ENCODE measurements around the gene TPRX1. TPM values are rescaled to one million over a fixed set of nuclear protein-coding genes. Genes with fewer than 3 reads are reported as not detected.
"Not testable (repeated sequence)": the region's sequence is repeated elsewhere in the genome, so short reads cannot be mapped to it uniquely, and the experiment has no call there.

TPRX1 gene
- polyA plus RNA-seq, 3 donors, result not detected

GRCh38 chr19:47816270-47816669 lies 11.9 kb upstream of the TPRX1 start:
- no CpG with 5 or more reads among the region's 8 CpGs for WGBS (ENCODE audit: insufficient coverage)
- H3K9me3 ChIP-seq (replicated peaks in 1 of 2; ENCODE audit: control insufficient read depth in 1 of 2, insufficient read depth in 1 of 2, low read length in 2 of 2), result not testable (repeated sequence)

GRCh38 chr19:47813995-47814328 lies 9.6 kb upstream of the TPRX1 start:
- no peak overlapping the region for H2AFZ ChIP-seq (ENCODE audit: insufficient read depth, low read depth, low read length, poor library complexity, severe bottlenecking)
- DNase-seq, result no peak
- no peak overlapping the region for H3K4me2 ChIP-seq (replicated peaks; ENCODE audit: extremely low read depth, low read length, poor library complexity, severe bottlenecking)
- H3K27ac ChIP-seq (ENCODE audit: low read depth in 1 of 2, low read length in 2 of 2), result no peak overlapping the region
- 60% methylated on average over 6 of the region's 7 CpGs for WGBS (ENCODE audit: insufficient coverage)
- intact Hi-C loops (cut with micrococcal nuclease), result no loop called here
- Mint-ChIP-seq H3K9me3 (peaks cover 0 to 3% (median 0%) of the 10 kb centered on the region in 7 donors), H3K36me3 (no peaks in the 10 kb centered on the region), H3K4me1 (no peaks in the 10 kb centered on the region), H3K27ac (no peak overlapping the region), H3K4me3 (no peak overlapping the region), H3K27me3 (ENCODE audit: low read depth in 3 of 3) (peaks cover 0 to 8% (median 7%) of the 10 kb centered on the region in 3 donors)
- no peak overlapping the region for H3K4me3 ChIP-seq (replicated peaks in 1 of 3; ENCODE audit: low read depth in 2 of 3, low read length in 3 of 3)
- TF ChIP-seq CTCF (IDR thresholded peaks at IDR 0.05), result peak; percentile 26
- H3K4me1 ChIP-seq (ENCODE audit: control insufficient read depth in 1 of 2, insufficient read depth in 2 of 2, low read length in 2 of 2), result no peaks in the 10 kb centered on the region
- H3K27me3 ChIP-seq (ENCODE audit: control insufficient read depth in 2 of 2, insufficient read depth in 2 of 2, low read length in 2 of 2), result no peaks in the 10 kb centered on the region
- no peaks in the 10 kb centered on the region for H3K36me3 ChIP-seq (replicated peaks in 1 of 2; ENCODE audit: control insufficient read depth in 1 of 2, insufficient read depth in 2 of 2, low read length in 2 of 2)
- no peaks in the 10 kb centered on the region for H3K79me2 ChIP-seq (ENCODE audit: insufficient read depth, low read length)
- no peak overlapping the region for H3K9ac ChIP-seq (ENCODE audit: insufficient read depth, low read length, poor library complexity, severe bottlenecking)
- H4K20me1 ChIP-seq (ENCODE audit: insufficient read depth, low read length), result no peaks in the 10 kb centered on the region
- H3K9me3 ChIP-seq (replicated peaks in 1 of 2; ENCODE audit: control insufficient read depth in 1 of 2, insufficient read depth in 1 of 2, low read length in 2 of 2), result no peaks in the 10 kb centered on the region

More at GRCh38 chr19:47816270-47816669, 11.9 kb upstream of the TPRX1 start:
- H3K4me3 ChIP-seq (replicated peaks in 1 of 3; ENCODE audit: low read depth in 2 of 3, low read length in 3 of 3); H3K4me3 Mint-ChIP-seq; H3K36me3 Mint-ChIP-seq; intact Hi-C loops (cut with micrococcal nuclease); H3K27ac ChIP-seq (ENCODE audit: low read depth in 1 of 2, low read length in 2 of 2); H3K9me3 Mint-ChIP-seq; H3K4me1 Mint-ChIP-seq; H3K36me3 ChIP-seq (replicated peaks in 1 of 2; ENCODE audit: control insufficient read depth in 1 of 2, insufficient read depth in 2 of 2, low read length in 2 of 2); H3K4me2 ChIP-seq (replicated peaks; ENCODE audit: extremely low read depth, low read length, poor library complexity, severe bottlenecking); H3K27ac Mint-ChIP-seq; H3K4me1 ChIP-seq (ENCODE audit: control insufficient read depth in 1 of 2, insufficient read depth in 2 of 2, low read length in 2 of 2); DNase-seq; H3K79me2 ChIP-seq (ENCODE audit: insufficient read depth, low read length); H4K20me1 ChIP-seq (ENCODE audit: insufficient read depth, low read length); H3K9ac ChIP-seq (ENCODE audit: insufficient read depth, low read length, poor library complexity, severe bottlenecking); H2AFZ ChIP-seq (ENCODE audit: insufficient read depth, low read depth, low read length, poor library complexity, severe bottlenecking): not testable (repeated sequence)
- peaks cover 0 to 15% of the 10 kb centered on the region in 2 donors for H3K27me3 ChIP-seq (ENCODE audit: control insufficient read depth in 2 of 2, insufficient read depth in 2 of 2, low read length in 2 of 2)
- H3K27me3 Mint-ChIP-seq (ENCODE audit: low read depth in 3 of 3), result peaks cover 21 to 29% (median 24%) of the 10 kb centered on the region in 3 donors
